Nephron (organoid): ENCODE data around the gene SNX21.
A peak's percentile ranks its signal among the peaks of the same experiment; 100 is the strongest.

ENCODE experiments used
- H3K27ac Mint-ChIP-seq, 3 experiments: 2 replicates each; pipeline ENCODE4 v1.8.0; 2020; ENCODE audit warnings: mixed read lengths in 3 of 3, mild to moderate bottlenecking in 2 of 3, moderate library complexity in 1 of 3
- H3K27me3 Mint-ChIP-seq: 2 replicates; pipeline ENCODE4 v1.8.0; 2021; ENCODE audit warnings: low read depth, mild to moderate bottlenecking, moderate library complexity, mixed read lengths
- H3K36me3 Mint-ChIP-seq: 2 replicates; pipeline ENCODE4 v1.8.0; 2020; ENCODE audit warnings: low read depth, mixed read lengths
- H3K4me1 Mint-ChIP-seq: 2 replicates; pipeline ENCODE4 v1.8.0; 2020; ENCODE audit warnings: mixed read lengths
- H3K4me3 Mint-ChIP-seq, 3 experiments: 2 replicates each; pipeline ENCODE4 v1.8.0; 2020; ENCODE audit warnings: mild to moderate bottlenecking in 3 of 3, mixed read lengths in 3 of 3, moderate library complexity in 2 of 3
- H3K9me3 Mint-ChIP-seq: 2 replicates; pipeline ENCODE4 v1.8.0; 2020; ENCODE audit warnings: mixed read lengths
- CTCF ChIP-seq, 3 experiments: fragments of 200-600 bp; sonication (generic); IDR thresholded peaks; one replicate each; pipeline ENCODE4 v1.5.0; 2021; ENCODE audit warnings: antibody characterized with exemption in 3 of 3; ENCODE audit not compliant: unreplicated experiment in 3 of 3

The SNX21 gene

GRCh38 chr20:45887346-45887715, 53.7 kb downstream of the SNX21 start, which contains the start of gene SPATA25:
TSS of gene SPATA25 (minus strand) at chr20:45887622. CDS start at chr20:45887590, 32 bp downstream.
- no peak for TF ChIP-seq CTCF (IDR thresholded peaks at IDR 0.05; ENCODE audit: unreplicated experiment in 3 of 3)
- H3K27me3 Mint-ChIP-seq = no peaks in the 10 kb centered on the region
- H3K27ac Mint-ChIP-seq = no peak within 1 kb of the TSS
- H3K9me3 Mint-ChIP-seq = no peaks in the 10 kb centered on the region
- peaks cover 13% of the 10 kb centered on the region for H3K4me1 Mint-ChIP-seq
- H3K4me3 Mint-ChIP-seq = peak within 1 kb of the TSS in 2 of 3 experiments; percentile 27 to 47
- H3K36me3 Mint-ChIP-seq = peaks cover 25% of the 10 kb centered on the region

GRCh38 chr20:45888681-45889080, 55.1 kb downstream of the SNX21 start:
- H3K4me1 Mint-ChIP-seq = peaks cover 14% of the 10 kb centered on the region
- no peak overlapping the region for H3K27ac Mint-ChIP-seq
- TF ChIP-seq CTCF (IDR thresholded peaks at IDR 0.05; ENCODE audit: unreplicated experiment in 3 of 3) = no peak
- no peak overlapping the region for H3K4me3 Mint-ChIP-seq
- H3K36me3 Mint-ChIP-seq = peaks cover 13% of the 10 kb centered on the region
- no peaks in the 10 kb centered on the region for H3K27me3 Mint-ChIP-seq
- no peaks in the 10 kb centered on the region for H3K9me3 Mint-ChIP-seq

- H3K9me3 Mint-ChIP-seq = no peaks in the 10 kb centered on the region
- peaks cover 14% of the 10 kb centered on the region for H3K4me1 Mint-ChIP-seq
- peak; percentile 76 to 81 (median 78) for TF ChIP-seq CTCF (IDR thresholded peaks at IDR 0.05; ENCODE audit: unreplicated experiment in 3 of 3)
- H3K36me3 Mint-ChIP-seq = peaks cover 11% of the 10 kb centered on the region
- peak overlapping the region; percentile 94 to 98 (median 97) for H3K4me3 Mint-ChIP-seq
- H3K27me3 Mint-ChIP-seq = no peaks in the 10 kb centered on the region
- H3K27ac Mint-ChIP-seq = peak overlapping the region; percentile 87 to 96 (median 95)
Measured at GRCh38 chr20:45890077-45890984, 56.7 kb downstream of the SNX21 start.

- Mint-ChIP-seq H3K4me3 (peak within 1 kb of the TSS; percentile 94 to 98 (median 97)), H3K4me1 (peaks cover 14% of the 10 kb centered on the region), H3K9me3 (no peaks in the 10 kb centered on the region), H3K36me3 (peaks cover 10% of the 10 kb centered on the region), H3K27ac (peak within 1 kb of the TSS; percentile 87 to 96 (median 95)), H3K27me3 (no peaks in the 10 kb centered on the region)
- TF ChIP-seq CTCF (IDR thresholded peaks at IDR 0.05; ENCODE audit: unreplicated experiment in 3 of 3) = no peak
Measured at GRCh38 chr20:45890985-45891983, 57.7 kb downstream of the SNX21 start, which contains the start of the genes CTSA and NEURL2. TSS of gene CTSA (plus strand) at chr20:45891335. CDS start at chr20:45891569, 234 bp downstream. TSS of gene NEURL2 (minus strand) at chr20:45891208. CDS start at chr20:45890991, 217 bp downstream.

- peaks cover 16% of the 10 kb centered on the region for H3K36me3 Mint-ChIP-seq
- no peaks in the 10 kb centered on the region for H3K27me3 Mint-ChIP-seq
- H3K4me3 Mint-ChIP-seq = peak overlapping the region; percentile 94 to 98 (median 97)
- peak overlapping the region; percentile 42 to 83 (median 72) for H3K27ac Mint-ChIP-seq
- TF ChIP-seq CTCF (IDR thresholded peaks at IDR 0.05; ENCODE audit: unreplicated experiment in 3 of 3) = no peak
- H3K4me1 Mint-ChIP-seq = peaks cover 14% of the 10 kb centered on the region
- H3K9me3 Mint-ChIP-seq = no peaks in the 10 kb centered on the region
Measured at GRCh38 chr20:45892049-45892825, 58.6 kb downstream of the SNX21 start.
